ENCODE results near the gene PRPF38A.

- no peak for TF ChIP-seq CTCF (IDR thresholded peaks at IDR 0.05; ENCODE audit: low read depth, low read length, poor library complexity, severe bottlenecking)
- TF ChIP-seq EZH2phosphoT487 (IDR thresholded peaks at IDR 0.05; ENCODE audit: borderline replicate concordance, low read length), result no peak
These were observed 43.8 kb upstream of the PRPF38A start for GRCh38 chr1:52360595-52360968.
